Measurements from ENCODE around the gene MED20. TPM values are rescaled to one million over a fixed set of nuclear protein-coding genes. Genes with fewer than 3 reads are reported as not detected.

MED20 gene
- total RNA-seq, result 24.9 TPM

GRCh38 chr6:41920921-41921711, at the start of gene MED20, which contains the start of gene BYSL:
Gene MED20 (minus strand): TSS chr6:41921139. CDS start chr6:41921018, 121 bp downstream.
Gene BYSL (plus strand): TSS chr6:41921499. CDS start chr6:41921563, 64 bp downstream.

GRCh38 chr6:41941280-41942066, 20.5 kb upstream of the MED20 start, which contains the start of gene CCND3:
Gene CCND3 (minus strand): TSS chr6:41941808. CDS start chr6:41941649, 159 bp downstream.

GRCh38 chr6:41895300-41896233, 25.4 kb downstream of the MED20 start, which contains the start of gene USP49:
Gene USP49 (minus strand): TSS chr6:41895375. CDS start chr6:41806983, 88,392 bp downstream.

Other genes starting within 250 kb of the MED20 start
- 9.2 TPM for gene TFEB, start 185.5 kb downstream of the MED20 start, total RNA-seq
- gene PGC, start 173.7 kb downstream of the MED20 start, total RNA-seq, result not detected
- 5.5 TPM for gene FRS3, start 141.2 kb downstream of the MED20 start, total RNA-seq
- 4.1 TPM for gene PRICKLE4, start 140.4 kb downstream of the MED20 start, total RNA-seq
- gene TOMM6, start 133.4 kb downstream of the MED20 start, total RNA-seq, result 75.8 TPM
- gene USP49, start 25.8 kb downstream of the MED20 start, total RNA-seq, result 21.3 TPM
- gene BYSL, start 360 bp upstream of the MED20 start, total RNA-seq, result 15.6 TPM
- 17.9 TPM for gene CCND3, start 20.7 kb upstream of the MED20 start, total RNA-seq
- 29.4 TPM for gene TAF8, start 129.4 kb upstream of the MED20 start, total RNA-seq
- gene C6orf132, start 221.5 kb upstream of the MED20 start, total RNA-seq, result 4.4 TPM

All from camera-type eye (tissue), 1 donor.